GM18526 (cell line): ENCODE data around the gene SP140L.

Experiments
- POLR2A ChIP-seq: IDR thresholded peaks from 3 replicates; pipeline ENCODE4 v1.6.1; 2011; ENCODE audit not compliant: insufficient read length; ENCODE audit errors: extremely low read depth

The SP140L gene

DNA sequence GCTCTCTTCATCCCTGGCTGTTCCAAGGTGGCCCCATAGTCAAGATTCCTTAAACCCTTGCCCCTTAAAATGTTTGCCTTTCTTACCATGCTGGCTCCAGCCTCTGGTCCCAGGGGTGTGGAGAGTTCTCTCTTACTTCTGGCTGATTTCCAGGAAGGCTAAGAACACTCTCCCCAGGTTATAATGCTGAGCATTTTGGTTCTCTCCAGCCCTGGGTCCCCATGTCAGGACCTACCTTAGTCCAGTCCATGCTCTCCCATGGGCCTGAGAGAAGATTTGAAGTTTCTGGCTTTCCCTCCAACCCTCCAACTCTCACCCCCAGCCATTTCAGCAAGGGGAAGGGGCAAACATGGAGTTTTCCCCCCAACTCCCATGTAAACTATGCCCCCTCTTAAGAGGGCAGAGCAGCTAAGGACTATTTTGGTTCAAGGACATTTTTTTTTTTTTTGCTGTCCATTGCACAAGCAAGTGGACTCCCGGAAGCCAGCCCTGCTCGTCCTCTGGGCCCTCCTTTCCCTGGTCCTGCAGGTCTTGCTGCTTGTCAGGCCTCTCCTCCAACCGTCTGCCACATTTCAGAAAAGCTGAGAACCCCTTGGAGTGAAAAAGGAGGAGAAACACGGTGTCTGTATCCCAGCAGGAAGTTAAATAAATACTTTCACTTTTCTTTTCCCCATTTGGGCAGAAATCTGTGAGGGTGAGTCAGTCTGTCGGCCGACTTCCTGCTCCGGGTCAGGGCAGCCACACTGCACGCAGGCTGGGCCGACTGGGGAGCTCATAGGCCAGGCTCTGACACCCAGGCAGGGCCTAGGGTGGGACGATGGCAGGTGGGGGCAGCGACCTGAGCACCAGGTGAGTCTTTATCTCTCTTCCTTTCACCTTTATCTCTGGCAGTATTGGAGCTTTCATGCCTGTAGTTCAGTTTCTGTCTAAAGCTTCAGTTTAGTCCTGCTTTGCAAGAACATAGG, at the start of gene SP140L:
Gene SP140L (plus strand): TSS at position 741 of the 965 bp plus-strand sequence. CDS start 77 bp downstream, at position 818.
- peak; percentile 63 for TF ChIP-seq POLR2A

DNA sequence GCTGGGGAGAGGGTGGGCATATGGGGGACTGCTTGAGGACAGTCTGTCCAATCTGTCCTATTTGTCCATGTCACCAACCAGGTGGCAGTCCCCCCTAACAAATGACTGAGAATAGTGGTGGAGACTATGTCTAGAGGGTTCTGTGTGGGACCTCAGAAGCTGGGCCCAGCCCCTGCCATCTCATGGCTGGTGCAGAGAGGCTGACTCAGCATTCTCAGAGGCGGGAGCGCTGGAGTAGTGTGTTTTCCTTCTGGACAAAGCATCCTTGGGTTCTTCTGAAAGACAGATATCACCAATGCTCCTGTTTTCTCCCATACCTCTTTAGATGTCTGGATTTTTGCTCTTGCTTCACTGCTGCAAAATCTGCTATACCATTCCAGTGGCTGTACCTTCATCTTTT, 44.1 kb upstream of the SP140L start:
- TF ChIP-seq POLR2A = no peak

DNA sequence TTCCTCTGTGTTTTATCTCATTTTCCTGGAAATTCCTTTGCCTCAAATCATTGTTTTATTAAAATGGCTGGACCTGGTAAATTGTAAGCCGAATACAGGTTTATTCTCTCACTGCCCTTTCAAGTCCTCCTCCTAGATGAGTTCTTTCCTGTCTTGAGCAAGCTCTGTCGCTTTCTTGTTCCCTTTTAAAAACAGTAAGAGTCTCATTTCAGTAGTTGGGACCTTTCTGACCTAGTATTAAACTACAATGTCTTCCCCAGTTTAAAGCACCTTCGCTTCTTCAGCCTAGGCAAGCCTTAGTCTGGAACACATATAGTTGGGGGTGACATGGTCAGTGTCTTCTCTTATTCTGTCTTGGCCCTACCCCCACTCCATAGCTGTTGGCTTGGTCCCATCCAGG, 40.9 kb upstream of the SP140L start:
- TF ChIP-seq POLR2A = no peak

DNA sequence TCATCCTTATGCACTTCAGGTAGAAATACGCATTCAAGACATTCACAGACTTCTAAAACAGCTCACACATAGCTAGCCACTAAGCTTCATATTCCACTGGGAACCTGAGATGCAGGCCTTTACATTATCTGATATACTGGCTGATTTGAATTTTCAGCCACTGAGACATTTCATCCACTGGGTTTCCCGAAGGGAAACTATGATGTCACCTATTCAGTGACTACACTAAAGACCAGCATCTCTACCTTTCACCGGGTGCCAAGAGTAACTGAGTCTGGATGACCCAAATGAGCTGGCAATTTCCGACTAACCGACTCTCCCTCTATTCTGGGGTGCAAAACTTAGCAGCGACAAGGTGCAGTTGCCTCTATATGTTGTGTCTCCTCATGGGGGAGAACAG, 31.8 kb upstream of the SP140L start:
- no peak for TF ChIP-seq POLR2A

DNA sequence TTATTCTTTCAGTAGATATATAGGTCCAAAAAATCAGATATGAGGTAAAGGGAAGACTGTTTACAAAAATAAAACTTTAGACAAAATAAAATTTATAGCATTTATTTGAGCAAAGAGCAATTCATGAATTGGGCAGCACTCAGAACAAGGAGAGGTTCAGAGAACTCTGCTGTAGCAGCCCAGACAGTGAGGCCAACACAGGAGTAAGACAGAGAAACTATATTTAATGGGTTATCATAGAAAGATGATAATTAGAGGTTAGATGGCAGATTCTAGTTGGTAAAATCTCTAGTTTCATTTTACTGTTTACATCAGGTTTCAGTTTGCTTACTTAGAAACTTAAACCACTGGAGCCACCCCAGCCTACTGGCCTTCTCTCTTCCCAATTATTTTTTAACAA, 30.1 kb upstream of the SP140L start:
- no peak for TF ChIP-seq POLR2A

DNA sequence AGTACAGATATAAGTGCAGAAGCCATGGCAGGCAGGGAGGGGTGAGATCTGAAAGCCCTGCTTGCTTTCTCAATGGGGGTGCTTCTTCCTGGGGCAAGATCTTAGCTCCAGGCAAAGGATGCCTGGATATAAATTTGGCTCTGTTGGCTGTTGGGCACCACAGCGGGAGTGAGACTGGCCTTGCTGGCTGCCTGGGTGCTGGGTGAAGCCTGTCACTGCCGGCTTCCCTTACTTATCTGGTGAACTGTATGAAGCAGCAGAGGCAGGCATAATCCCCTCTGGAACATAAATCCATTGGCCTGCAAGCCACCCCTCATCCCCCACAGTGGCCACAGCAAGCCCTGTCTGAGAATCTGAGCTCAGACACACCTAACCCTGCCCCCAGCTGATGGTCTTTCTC, 27.4 kb upstream of the SP140L start:
- TF ChIP-seq POLR2A = no peak

DNA sequence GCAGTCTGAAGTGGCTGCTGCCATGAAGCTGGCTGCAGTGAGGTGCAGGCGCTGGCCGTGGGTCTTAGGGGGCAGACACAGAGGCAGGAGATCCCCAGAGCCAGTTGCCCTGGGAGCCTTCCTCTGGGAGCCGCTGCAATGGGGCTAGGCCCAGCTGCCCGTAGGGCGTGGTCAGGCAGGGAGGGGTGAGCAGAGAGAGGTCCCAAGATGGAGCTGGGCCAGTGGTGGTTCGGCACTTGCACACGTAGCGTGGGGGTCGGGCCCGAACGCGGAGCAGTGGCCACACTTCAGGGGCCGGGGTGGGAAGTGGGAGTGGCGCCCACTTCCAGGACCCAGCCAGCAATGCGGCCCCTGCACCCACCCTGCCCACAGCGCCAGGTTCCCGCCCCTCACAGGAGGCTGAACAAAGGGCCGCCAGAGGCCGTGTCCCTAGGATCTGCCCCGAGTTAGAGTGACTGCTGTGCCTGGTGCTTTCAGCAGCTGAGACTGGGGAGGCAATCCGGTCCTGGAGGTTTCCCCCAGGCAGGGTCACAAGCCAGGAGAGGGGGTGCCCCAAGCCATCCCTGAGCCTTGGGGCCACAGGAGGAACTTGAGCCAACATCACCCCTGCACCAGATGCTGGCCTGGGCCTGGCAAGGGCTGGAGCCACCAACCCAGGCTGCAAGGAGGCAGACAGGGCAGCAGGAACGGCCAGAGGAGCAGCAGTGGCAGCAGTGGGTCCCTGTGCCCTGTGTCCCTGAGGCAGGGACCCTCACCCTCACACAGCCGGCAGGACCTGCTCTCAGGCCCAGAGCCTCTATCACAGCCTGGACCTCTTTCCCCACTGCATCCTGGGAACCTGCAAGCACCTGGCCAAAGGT, 21.3 kb upstream of the SP140L start:
- no peak for TF ChIP-seq POLR2A

DNA sequence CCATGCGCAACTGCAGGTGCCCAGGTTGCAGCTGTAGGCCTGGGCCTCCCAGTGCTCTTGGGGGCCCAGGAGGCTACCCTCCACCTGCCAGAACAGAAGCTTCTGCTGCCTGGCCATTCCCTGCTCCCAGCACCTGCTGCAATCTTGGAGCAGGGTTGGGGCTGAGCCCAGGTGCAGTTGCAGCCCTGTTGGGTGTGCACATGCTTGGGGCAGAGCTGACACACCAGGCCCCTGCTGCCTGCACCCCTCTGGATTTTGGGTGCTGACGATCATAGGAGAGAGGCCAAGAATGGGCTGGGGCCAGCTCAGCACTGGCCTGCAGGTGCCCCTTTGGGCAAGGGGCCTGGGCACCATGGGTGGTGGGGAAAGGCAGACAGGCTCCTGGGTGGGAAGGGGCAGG, 20.5 kb upstream of the SP140L start:
- no peak for TF ChIP-seq POLR2A

DNA sequence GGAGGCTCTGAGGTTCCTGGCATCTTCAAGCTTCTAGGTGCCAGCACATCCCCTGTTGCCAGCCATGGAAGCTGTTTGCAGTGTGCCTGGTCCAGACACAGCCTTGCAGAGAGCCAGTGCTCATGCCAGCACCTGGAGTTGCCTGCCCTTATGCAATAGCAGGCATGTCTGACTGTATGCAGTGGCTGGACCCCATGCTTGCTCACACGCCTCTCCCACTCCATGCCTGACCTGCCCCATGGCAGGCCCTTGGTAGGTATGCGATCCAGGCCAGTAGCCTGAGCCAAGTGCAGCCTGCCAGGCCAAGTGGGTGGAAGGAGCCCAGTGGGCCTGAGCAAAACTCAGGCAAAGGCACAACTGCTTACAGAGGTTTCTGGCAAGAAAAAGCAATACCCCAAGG, 19.5 kb upstream of the SP140L start:
- TF ChIP-seq POLR2A = no peak

DNA sequence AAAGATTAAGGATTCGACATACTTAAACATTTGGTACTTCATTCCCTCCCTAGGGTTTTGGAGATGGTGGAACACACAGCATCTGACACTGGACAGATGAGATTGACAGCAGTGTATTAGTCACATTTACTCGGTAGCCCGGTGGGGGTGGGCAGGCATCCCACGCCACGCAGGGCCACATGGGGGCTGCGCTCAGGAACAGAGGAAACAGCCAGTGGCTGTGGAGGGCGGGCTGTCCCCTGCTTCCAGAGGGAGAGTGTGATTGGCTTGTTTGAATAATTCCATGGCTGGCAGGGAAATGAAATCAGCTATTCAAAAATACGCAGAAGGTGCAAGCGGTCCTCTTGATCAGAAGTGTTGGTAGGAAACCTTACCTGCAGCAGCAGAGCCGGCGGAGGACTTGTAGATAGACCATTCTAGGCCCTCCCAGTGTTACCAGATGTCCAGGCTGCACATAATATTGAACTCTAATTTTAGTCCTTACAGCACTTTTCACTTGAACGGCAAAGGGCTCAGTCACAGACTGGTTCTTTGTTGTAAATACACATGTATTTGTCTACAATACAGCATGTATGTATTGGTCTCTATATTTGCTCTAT, 18.5 kb upstream of the SP140L start:
- TF ChIP-seq POLR2A = no peak

DNA sequence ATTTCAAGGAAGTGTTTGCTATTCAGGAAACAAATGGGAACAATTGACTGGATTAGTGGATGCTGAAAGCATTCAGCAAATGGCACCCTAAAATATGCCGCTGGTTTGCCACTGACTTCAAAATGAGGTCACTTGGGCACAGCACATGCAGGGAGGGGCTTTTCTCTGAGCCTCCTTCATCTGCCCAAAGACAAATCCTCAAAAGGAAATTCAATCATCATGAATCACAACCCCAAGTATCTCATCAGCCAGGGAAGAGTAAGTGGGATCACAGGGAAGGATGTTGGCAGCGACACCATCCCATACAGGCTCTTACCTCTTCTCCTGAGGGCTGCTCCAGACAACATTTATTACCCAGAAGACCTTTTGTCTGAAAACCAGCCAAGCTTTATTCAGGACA, 14.4 kb upstream of the SP140L start:
- no peak for TF ChIP-seq POLR2A

DNA sequence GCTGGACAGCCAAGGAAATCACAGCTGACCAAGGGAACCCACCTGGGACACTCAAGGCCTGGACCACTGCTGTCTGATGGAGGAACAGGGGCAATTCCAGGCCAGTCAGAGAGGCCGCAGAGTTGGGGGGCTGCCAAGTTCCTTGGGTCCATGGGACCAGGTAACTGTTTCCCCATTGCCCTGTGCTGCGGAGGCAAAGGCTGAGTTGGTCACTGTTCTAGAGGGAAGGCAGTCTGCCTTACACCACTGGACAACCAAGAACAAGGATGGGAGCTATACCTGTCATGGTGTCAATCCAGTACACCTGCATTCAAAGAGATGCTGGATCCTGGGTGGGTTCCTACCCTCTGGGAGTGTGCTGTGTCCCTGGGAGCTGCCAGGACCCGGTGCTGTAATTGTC, 9.6 kb upstream of the SP140L start:
- TF ChIP-seq POLR2A = no peak

DNA sequence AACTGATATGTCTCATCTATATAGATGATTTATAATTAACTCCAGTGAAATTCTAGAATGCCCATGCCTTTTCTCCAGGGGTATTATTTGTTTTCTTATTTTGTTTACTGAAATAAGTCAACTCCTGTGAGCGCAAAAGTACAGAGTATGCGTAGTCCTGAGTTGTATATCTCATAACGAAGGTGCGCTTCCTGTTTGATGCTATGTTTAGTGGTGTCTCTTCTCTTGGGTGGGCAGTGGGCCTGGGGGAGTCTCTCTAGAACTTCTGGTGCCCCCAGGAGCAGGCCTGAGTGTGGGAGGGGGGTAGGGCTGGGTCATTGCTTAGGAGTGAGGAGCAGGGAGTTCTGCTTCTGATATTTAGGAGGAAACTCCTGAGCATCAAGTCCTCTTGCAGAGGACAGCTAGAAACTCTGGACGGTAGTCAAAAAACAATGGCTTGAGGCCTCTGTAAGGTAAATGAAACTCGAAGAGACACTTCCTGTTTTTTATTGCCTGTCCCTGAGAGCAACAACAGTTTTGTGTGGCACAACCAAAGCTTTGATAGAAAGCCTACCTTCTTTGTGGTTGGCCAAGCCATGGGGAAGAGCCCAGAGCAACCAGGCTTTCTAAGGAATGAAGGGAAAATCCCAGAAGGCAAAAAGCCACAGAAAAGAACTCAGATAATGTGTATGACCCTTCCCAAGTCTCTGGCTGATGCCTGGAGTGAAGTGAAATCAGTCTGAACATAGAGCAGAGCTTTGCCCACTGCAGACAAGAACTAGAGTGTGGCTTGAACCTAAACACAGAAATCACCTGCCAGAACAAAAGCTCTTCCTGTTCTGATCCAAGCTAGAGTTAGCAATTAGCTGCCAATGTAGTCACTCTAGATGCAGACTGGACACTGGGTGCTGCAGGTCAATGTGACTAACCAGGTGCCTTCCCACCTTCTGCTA, 8.5 kb upstream of the SP140L start:
- no peak for TF ChIP-seq POLR2A

DNA sequence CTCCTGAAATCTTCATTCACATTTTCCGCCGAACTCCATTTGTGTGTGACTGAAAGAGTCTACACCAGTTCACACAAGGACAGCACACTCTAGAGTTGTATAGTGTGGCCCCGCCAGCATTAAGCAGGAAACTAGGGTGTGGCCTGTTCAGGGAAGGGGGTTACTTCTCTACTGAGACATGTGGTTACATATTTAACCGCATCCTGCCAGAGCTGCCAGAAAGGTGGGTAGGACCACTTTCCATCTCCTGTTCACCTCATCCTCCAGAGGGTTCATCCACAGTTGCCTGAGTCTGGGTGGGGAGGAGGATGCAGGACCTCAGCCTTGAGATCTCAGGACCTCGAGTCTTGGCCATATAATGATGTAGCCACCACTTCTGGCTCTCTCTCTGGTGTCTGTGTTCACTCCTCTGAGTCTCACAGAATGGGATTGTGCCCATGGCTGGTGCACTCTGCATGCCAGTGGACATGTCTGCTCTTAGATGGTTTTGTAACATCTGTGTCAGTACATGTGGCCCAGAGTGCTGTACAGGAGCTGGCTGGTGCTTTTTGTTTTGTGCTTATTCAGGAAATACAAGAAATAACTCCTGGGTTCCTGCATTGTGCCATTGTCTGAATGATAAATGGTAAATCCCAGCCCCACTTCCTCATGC, 7.7 kb upstream of the SP140L start:
- no peak for TF ChIP-seq POLR2A

DNA sequence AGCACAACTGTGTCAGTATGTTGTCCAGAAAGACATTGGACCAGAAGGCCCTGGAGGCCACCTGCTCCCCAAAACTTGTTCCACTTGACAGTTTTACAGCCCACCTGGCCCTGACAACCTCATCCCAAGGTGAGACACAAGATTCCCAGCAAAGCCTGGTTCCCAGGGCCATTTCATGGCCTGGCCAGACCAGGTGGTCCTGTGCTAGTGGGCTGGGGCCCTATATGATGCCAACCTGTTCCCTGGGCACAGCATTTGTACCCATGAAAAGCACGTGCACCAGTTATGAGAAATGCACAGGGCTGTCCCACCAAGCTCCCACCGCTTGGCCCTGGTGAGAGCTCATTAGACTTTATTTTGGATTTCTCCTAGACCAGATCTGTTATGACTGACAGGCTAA, 6.0 kb upstream of the SP140L start:
- TF ChIP-seq POLR2A = no peak
